HG02678 (cell line): ENCODE data around the gene ZBED2.

Experiments used
- ATAC-seq: cut with Tn5 transposase; IDR thresholded peaks from one replicate; pipeline ENCODE4 v1.9.1; 2021; ENCODE audit warnings: mild to moderate bottlenecking, moderate library complexity; ENCODE audit not compliant: unreplicated experiment

ZBED2 gene

DNA sequence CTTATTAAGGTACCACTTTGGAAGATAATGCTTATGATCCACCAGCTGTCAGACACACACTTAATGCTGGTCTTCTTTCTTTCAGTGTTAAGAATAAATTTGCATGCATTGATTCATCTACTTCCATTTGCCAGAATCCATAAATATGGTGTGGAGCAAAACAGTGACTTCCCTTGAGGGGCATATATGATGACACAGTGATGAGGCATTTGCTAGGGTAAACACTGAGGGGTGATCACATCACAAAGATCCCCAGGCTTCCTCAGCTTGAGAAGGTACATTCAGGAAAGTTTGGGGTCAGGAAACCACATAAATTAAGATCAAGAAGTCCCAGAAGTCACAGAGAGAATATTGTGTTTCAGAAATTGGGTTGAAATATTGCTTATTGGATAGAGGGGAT is 9.9 kb upstream of the ZBED2 start:
- no peak for ATAC-seq

DNA sequence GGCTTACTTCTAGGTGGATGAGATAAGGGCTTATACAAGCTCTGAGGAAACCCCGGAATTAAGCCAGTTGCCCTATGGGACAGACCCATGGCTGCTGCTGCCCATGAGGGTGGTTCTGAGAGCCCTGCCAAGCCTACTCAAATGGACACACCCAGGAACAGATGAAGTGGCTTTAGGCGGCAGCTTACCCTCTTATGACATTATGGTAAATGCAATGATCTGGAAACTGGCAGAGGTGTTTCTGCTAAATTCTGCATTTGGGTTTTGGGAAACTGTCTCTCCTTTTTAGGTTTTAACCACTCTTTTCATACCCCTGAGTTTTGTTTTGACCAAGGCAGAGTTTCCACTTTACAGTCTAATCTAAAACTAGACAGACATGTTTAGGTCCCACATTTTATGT is 9.0 kb upstream of the ZBED2 start:
- ATAC-seq: peak; percentile 27

DNA sequence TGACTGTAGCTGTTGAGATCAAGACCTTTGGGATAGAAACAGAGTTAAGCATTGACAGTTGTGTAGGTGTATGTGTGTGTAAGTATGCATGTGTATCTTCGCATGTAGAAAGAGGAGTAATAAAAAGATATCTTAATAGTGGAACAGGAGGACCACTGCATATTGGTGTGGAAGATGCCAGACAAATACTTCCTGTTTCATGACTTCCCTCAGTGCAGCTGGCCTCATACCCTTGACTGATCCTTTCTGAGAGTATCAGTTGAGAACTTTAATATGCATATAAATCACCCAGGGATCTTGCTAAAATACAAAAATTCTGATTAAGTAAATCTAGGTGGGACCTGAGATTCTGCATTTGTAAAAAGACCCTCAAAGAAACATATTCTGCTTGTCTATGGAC is 8.5 kb upstream of the ZBED2 start:
- peak; percentile 56 for ATAC-seq

DNA sequence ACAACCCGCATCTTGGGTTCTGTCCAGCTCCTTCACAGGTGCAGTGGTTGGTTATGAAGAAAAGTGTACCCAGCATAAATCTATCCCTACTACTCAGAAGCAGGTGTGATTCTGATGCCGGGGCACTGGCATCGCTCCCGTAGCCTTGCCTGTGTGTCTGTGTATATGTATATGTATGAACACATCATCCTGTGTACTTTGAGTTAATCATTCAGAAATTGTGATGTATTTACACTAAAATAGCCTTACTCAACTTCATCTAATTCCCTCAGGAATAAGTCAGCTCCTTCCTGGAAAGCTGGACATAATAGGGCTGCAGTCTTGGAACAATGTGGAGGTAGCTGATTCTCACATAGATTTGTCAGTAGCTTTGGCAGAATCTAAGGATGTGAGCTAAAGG is 6.7 kb upstream of the ZBED2 start:
- no peak for ATAC-seq

DNA sequence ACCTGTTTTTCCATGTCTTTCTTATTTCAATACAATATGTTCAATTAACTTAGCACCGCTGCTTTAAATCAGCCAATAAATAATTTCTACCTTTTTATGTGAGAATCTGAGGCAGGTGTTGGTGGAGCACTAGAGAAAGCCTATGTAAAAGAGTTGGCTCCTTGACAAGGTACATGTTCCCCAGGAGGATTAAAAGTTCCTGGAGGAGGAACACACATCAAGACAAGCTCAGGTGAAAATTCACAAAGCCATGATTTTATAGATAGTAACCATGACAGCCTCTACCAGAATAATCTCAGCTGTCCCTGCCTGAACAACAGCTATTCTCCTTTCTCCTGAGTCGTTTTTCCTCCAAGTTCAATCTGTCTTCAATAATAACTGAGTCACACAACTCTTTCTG is 3.4 kb upstream of the ZBED2 start:
- ATAC-seq: no peak

DNA sequence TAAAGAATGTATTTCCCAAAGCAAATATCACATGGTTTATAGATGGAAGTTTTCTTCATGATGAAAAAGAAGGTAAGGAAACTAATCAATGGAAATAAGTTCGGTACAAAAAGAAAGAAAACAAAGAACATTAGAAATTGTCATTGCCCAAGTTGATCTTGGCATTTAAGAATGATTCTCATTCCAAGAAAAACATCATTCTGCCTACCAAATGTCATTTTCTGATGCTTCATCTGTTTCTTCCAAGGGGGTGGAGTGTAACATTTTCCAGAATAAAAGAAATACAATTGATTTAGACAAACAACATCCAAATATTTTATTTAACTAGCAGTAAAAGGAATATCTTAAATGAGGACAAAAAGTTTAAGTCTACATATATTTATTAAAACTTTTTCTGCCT is 3.0 kb upstream of the ZBED2 start:
- no peak for ATAC-seq

DNA sequence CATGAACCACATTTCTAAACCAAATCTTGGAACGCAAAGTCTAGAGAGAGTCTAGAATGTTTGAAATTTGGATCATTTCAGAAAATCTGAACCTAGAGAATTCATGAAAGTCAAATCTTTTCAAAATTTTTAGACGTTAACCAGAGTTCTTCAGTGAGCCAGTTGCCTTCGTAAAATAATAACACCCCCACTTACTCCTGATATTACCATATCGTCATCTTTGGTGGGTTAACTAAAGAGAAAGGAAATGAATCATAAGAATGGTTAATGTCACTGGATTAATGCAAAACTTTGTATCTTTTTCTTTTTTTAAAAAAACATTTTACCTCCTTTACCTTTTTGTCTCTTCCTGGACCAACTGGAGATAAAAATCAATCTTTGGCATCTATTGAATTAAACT is 1.2 kb upstream of the ZBED2 start:
- ATAC-seq: no peak

DNA sequence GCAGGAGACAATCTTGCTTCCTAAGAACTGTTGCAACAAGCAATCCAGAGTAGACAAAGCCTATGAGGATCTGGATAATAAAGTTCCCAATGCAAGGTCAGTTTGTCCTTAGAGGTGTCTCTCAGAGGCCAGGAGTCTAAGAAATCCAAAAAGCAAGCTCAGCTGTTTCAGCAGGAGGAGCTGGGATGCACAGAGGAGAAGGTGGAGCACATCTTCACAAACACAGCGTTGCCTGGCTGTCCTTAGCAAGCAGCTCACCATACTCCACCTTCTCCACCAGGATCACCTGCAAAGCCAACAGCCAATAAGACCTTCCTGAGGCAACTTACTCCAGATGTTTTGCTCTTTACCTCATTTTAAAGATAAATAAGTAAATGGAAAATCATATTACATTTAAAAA is 365 bp downstream of the ZBED2 start:
- peak; percentile 10 for ATAC-seq

DNA sequence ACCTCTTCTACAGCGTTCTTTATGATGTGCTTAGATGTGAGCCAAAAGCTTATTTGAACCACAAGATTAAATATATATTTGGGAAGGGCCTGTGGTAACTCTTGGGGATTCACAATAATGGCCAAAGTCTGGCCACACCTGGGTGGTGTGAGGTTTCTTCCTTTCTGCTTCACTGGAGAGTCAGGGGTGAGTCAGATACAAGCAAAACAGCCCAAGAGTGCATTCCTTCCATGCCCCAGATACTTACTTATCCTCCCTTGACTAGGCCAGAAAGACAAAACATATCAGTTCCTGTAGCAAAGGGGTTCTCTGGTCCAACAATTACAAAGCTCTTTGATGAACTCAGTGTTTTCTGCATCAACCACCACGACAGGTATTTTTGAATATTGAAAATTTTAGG is 941 bp downstream of the ZBED2 start:
- peak; percentile 69 for ATAC-seq

DNA sequence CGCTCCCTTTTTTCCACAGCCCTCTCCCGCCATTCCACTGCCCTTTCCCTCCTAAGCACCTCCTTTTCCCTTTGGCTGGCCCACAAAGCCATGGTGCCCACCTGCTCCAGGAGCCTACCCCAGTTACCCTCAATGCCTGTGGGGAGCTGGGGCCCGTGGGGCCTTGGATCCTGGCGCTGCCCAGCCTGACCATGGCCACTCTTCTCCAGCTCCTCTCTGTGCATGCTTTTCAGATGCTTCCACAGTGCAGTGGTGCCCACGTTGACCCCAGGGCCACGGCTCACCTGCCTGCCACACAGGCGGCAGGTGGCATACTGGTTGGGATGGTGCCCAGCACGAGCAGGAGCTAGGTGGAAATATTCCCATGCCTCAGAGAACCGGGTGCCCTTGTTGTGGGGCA is 1.5 kb downstream of the ZBED2 start:
- no peak for ATAC-seq

DNA sequence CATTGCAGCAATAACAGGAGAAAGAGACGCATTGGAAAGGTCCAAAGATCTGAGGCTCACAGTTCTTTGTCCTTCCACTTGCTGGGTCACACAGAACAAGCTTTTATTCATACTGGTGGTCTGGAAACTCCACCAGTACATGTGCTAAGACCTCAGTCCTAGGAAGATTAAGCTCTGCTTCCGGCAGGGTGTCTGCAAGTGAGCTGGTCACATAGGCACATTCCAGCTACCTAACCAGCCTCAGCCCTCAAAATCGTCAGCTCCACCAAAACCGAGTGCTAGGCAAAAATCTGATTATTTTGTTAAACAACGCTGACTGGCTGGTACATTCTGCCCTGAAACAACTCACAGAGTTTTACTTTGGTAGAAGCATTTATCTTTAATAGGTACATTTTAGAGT is 2.2 kb downstream of the ZBED2 start:
- no peak for ATAC-seq

DNA sequence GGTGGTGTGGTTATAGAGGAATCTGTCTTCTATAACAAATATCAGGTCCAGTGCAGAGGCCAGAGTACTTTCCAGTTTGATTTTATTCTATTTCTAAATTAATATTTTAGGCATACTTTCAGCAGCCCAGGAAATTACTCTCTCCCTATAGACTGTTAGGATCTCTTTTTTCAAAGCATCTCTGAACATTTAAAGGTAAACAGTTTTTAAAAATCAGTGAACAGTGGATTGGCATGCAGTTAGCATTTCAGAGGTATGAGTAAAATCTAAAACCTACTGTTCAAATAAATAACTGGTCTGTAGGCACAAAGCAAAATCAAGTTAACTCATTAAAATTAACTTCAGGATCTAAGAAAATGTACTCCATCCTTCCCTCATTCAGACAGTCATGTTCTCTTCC is 3.0 kb downstream of the ZBED2 start:
- ATAC-seq: no peak

DNA sequence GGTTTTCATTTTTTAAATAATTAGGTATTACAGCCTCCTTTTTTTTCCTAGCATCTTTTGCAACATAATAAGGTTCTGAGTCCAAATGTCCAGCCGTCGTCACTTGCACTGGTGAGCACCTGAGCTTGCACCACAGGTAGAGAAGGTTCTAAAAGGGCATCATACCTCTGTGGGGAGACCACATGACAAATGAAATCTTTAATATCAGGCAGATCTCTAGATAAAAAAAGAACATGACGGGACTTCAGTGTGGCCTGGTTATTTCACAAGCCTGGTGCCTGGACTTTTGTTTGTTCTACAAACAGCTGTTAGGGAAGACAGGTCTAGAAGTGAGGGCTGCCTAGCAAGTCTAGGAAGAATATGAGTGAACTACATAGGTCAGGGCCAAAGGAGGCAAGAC is 3.6 kb downstream of the ZBED2 start:
- no peak for ATAC-seq

DNA sequence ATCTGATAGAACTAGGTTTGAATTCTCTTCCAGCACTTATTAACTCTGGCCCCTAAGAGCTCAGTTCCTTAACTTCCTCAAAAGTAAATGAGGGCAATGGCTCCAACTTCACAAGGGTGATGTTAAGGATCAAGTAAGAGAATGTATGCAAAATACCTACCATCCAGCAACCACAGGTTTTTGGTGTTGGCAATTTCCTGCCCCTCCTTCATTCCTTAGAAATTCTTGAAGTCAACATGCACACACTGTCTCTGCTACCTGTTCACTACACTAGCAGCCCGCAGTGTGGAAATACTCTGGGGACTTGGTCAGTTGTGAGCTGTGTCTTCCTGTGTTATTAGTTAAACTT is 5.0 kb downstream of the ZBED2 start:
- no peak for ATAC-seq

DNA sequence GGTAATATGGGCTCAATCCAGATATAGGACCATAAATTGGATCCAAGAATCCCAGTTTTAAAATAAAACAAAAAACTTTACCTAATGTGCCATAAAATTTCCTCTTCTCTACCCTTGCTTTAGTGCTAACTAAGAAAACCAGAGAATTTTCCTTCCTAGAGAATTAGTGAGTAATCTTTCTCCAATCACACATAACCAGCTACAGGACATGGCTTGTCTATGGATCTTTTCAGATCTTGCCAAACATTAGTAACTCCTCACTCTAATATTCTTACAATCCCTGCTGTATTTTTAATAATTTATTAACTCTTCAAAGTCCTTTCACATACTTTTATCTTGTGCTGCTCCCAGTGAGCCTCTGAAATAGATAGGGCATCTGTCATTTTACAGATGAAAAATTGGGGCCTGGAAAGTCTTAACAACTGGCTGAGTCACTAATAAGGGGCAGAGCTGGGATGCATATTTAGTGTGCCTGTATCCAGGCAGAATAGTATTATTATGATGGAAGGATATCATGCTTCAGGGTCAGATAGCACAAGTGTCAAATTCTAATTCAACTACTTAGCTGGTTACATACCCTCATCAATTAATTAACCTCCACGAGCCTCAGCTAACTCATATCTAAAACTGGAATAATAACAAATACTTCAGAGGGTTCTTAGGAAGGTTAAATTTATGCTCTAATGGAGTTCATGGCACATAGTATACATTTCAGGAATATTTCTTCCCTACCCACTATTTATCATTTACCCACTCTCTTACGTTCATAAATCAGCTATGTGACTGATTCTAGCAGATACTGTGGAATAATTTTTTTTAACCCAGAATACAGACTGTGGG is 5.6 kb downstream of the ZBED2 start:
- no peak for ATAC-seq

DNA sequence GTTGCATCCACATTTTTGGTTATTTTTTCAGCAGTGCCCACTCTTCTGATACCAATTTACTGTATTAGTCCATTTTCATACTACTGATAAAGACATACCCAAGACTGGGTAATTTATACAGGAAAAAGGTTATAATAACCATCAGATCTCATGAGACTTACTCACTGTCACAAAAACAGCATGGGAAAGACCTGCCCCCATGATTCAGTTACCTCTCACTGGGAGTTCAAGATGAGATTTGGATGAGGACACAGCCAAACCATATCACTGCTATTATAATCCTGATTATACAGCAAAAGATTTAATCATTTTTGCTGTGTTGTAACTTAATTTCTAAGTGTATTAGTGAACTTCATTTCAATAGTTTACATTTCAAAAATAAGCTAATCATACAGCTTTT is 6.6 kb downstream of the ZBED2 start:
- ATAC-seq: no peak

DNA sequence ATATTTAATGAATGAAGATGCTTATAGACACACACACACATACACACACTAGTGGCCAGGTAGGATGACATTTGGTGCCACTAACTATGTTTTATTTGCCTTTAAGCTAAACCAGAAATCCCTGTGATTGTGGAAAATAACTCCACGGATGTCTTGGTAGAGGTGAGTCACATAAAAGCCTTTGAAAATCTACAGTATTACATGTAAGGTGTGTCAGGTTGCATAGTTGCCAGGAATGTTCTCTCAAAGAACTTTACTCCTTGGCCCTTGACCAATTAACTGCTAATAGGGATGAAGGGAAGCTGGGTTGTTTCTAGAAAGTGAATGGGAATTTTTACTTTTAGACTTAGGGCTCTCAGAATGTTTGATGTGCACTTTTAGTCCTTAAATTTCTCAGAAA is 9.9 kb downstream of the ZBED2 start:
- ATAC-seq: no peak

DNA sequence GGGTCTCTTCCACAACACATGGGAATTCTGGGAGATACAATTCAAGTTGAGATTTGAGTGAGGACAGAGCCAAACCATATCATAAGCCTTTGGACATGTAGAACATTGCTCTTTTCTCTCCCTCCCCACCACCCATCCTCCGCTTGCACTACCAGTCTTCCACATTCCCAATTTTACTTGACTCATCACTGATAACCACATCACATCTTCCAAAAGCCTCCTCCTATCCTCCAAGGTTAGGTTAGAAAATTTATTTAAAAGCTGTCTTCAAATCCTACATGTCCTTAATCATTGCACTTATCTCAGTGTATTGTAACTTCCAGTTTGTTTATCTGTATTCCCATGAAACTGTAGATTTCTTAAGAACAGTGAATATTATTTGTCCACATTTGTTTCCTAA is 10.4 kb downstream of the ZBED2 start:
- no peak for ATAC-seq

DNA sequence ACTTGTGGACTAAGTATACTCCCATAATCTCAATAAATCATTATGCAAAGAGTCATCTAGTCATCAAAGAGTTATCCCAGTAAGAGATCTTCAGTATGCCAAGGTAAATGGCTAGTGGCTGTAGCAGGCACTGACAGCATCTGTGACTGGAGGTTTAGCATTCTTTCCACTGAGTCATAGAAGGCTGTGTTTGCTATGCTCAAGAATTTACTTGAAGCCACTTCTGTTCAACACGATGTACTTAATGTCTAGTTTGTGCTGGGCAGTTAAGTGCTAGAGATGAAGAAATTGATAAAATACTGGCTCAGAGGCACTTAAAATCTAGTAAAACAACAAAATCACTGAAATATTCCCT is 13.0 kb downstream of the ZBED2 start:
- no peak for ATAC-seq

DNA sequence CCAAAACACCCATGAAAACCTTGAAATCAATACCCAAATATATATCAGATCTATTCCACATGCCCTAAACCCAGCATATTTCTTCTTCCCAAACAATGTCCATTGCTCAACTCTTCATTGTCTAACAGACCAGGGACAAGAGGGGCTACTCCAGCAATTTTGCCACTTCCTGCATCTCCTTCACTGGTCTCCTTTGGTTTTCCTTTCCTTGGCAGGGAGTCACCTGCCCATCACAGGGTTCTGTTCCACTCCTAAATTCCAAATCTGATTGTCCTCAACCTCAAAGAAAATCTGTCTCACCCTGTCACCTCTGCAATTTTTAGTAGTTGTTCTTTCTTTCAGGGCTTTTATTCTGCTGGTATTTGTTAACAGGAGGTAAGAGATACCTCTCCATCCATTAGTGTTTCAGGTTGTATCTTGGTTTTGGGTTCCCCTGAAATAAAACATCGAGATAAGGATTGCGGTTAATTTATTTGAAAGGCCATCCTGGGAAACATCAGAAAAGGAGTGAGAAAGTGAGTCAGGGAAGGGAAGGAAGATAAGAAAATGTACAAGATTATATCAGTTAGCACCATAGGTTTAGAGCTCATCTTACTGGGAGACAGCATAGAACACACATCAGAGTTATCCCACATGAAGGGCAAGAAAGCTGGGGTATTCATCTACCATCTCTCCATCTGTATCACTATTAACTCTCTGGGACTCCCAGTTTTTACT is 13.6 kb downstream of the ZBED2 start:
- ATAC-seq: no peak

DNA sequence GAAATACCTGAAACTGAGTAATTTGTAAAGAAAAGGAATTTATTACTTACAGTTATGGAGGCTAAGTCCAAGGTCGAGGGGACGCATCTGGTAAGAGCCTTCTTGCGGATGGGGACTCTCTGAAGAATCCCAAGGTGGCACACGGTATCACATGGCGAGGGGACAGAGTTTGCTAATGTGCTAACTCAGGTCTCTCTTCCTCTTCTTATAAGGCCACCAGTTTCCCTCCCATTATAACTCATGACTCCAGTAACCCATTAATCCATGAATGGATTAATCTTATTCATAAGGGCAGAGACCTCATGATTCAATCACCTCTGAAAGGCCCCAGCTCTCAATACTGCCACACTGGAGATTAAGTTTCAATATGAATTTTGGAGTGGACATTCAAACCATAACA is 15.7 kb downstream of the ZBED2 start:
- ATAC-seq: no peak

DNA sequence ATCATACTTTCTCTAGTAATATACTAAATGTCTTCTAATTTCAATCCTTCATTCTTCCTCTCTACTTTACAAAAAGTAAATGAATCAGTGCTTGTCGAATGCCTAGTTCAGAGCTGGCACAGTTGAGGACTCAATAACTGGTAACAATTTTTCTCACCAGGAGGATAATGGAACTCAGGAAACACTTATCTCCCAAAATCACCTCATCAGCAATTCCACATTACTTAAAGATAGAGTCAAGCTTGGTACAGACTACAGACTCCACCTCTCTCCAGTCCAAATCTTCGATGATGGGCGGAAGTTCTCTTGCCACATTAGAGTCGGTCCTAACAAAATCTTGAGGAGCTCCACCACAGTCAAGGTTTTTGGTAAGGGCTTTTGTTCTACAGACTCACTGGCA is 16.3 kb downstream of the ZBED2 start:
- ATAC-seq: no peak
